Measurements from ENCODE around the gene SATB2.

The SATB2 gene

DNA sequence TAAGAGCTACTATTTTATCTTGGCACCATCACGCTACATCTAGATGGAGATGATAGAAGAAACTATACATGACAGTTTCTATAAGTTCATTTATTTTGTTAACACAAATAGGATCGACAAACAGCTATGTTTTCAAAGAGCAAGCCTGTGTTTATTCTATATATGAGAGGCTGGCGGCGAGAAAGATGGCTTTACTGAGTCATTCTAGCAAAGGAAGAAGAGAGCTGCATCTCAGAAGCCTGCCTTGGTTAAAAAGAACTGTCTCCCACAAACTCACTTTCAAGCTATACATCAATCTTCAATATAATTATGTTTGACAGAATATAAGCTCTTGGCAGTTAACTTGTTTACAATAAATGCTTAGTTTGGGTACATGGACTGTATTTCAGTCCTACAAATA lies 13.0 kb downstream of the SATB2 start:
- DNase-seq (ENCODE audit: low spot score): no peak
- Histone ChIP-seq H4K91ac (ENCODE audit: low read depth, low read length, poor library complexity) (no peak overlapping the region), H3K4ac (ENCODE audit: low read length) (no peak overlapping the region), H2BK12ac (ENCODE audit: low read length) (no peak overlapping the region), H3K14ac (ENCODE audit: low read length) (no peak overlapping the region), H3K18ac (ENCODE audit: low read length) (no peak overlapping the region), H2BK5ac (ENCODE audit: low read length) (no peak overlapping the region), H4K8ac (ENCODE audit: low read depth, low read length) (no peak overlapping the region), H3K4me3 (ENCODE audit: low read length in 2 of 2) (no peak overlapping the region), H2BK120ac (ENCODE audit: low read depth, low read length) (no peak overlapping the region), H3K36me3 (replicated peaks in 1 of 2; ENCODE audit: control insufficient read depth in 2 of 2, insufficient read depth in 2 of 2, low read length in 2 of 2) (no peaks in the 10 kb centered on the region), H3K4me1 (ENCODE audit: control insufficient read depth in 2 of 2, insufficient read depth in 1 of 2, low read depth in 1 of 2, low read length in 2 of 2) (peaks cover 0 to 2% of the 10 kb centered on the region in 2 donors), H3K27me3 (ENCODE audit: control insufficient read depth in 3 of 3, insufficient read depth in 3 of 3, low read depth in 1 of 3, low read length in 3 of 3) (no peaks in the 10 kb centered on the region), H2BK15ac (ENCODE audit: low read length) (no peak overlapping the region), H3K4me2 (ENCODE audit: insufficient read depth, low read length, poor library complexity, severe bottlenecking) (no peak overlapping the region), H3K79me1 (ENCODE audit: low read depth, low read length) (no peaks in the 10 kb centered on the region), H3K27ac (replicated peaks; ENCODE audit: low read length) (no peak overlapping the region), H3K9ac (ENCODE audit: low read depth, low read length, poor library complexity) (no peak overlapping the region), H2AFZ (ENCODE audit: low read length) (no peak overlapping the region), H3K23ac (ENCODE audit: low read depth, low read length, poor library complexity) (no peak overlapping the region), H3K9me3 (replicated peaks in 1 of 2; ENCODE audit: control insufficient read depth in 2 of 2, insufficient read depth in 1 of 2, low read depth in 1 of 2, low read length in 2 of 2) (no peaks in the 10 kb centered on the region), H2AK5ac (ENCODE audit: low read depth, low read length) (no peak overlapping the region)
- no CpG with 5 or more reads among the region's 4 CpGs for WGBS, 2 donors (ENCODE audit: extremely low coverage in 2 of 2, insufficient read length in 2 of 2, insufficient replicate concordance in 1 of 2)

DNA sequence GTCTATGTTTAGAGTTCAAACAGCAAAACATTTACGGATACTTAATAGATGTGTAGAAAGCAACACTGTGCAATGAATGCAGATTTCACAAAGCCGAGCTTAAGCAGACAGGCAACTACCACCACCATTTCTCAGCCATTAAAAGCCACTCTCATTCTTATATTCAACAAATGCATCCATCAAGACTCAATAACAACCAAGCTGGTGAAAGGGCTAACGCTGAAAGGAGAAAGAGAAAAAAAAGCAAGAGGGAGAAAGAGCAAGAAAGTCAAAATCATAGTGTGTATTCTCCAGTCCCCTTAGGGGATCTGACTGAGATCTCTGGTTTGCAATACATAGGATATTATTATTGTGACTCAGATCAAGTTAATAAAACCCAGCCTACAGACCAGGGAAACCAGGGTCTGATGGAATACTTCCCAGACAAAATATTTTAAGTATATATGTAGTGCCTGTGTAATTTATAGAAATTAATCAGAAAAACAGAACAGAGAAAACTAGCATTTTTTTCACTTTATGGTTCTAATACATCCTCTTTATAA lies 14.1 kb downstream of the SATB2 start:
- Histone ChIP-seq H3K27ac (replicated peaks; ENCODE audit: low read length) (no peak overlapping the region), H4K8ac (ENCODE audit: low read depth, low read length) (no peak overlapping the region), H2BK5ac (ENCODE audit: low read length) (no peak overlapping the region), H3K4me2 (ENCODE audit: insufficient read depth, low read length, poor library complexity, severe bottlenecking) (no peak overlapping the region), H2BK120ac (ENCODE audit: low read depth, low read length) (no peak overlapping the region), H3K4me1 (ENCODE audit: control insufficient read depth in 2 of 2, insufficient read depth in 1 of 2, low read depth in 1 of 2, low read length in 2 of 2) (peaks cover 4 to 5% of the 10 kb centered on the region in 2 donors), H3K14ac (ENCODE audit: low read length) (no peak overlapping the region), H3K18ac (ENCODE audit: low read length) (no peak overlapping the region), H3K23ac (ENCODE audit: low read depth, low read length, poor library complexity) (no peak overlapping the region), H3K9ac (ENCODE audit: low read depth, low read length, poor library complexity) (no peak overlapping the region), H3K27me3 (ENCODE audit: control insufficient read depth in 3 of 3, insufficient read depth in 3 of 3, low read depth in 1 of 3, low read length in 3 of 3) (no peaks in the 10 kb centered on the region), H2BK12ac (ENCODE audit: low read length) (no peak overlapping the region), H2AK5ac (ENCODE audit: low read depth, low read length) (no peak overlapping the region), H3K9me3 (replicated peaks in 1 of 2; ENCODE audit: control insufficient read depth in 2 of 2, insufficient read depth in 1 of 2, low read depth in 1 of 2, low read length in 2 of 2) (no peaks in the 10 kb centered on the region), H2BK15ac (ENCODE audit: low read length) (no peak overlapping the region), H3K4me3 (ENCODE audit: low read length in 2 of 2) (no peak overlapping the region), H4K91ac (ENCODE audit: low read depth, low read length, poor library complexity) (no peak overlapping the region), H2AFZ (ENCODE audit: low read length) (no peak overlapping the region), H3K4ac (ENCODE audit: low read length) (no peak overlapping the region), H3K79me1 (ENCODE audit: low read depth, low read length) (no peaks in the 10 kb centered on the region), H3K36me3 (replicated peaks in 1 of 2; ENCODE audit: control insufficient read depth in 2 of 2, insufficient read depth in 2 of 2, low read length in 2 of 2) (no peaks in the 10 kb centered on the region)
- no peak for DNase-seq (ENCODE audit: low spot score)
- no CpG with 5 or more reads among the region's 3 CpGs for WGBS, 2 donors (ENCODE audit: extremely low coverage in 2 of 2, insufficient read length in 2 of 2, insufficient replicate concordance in 1 of 2)

- Histone ChIP-seq H2AFZ (ENCODE audit: low read length) (no peak overlapping the region), H3K18ac (ENCODE audit: low read length) (no peak overlapping the region), H4K91ac (ENCODE audit: low read depth, low read length, poor library complexity) (no peak overlapping the region), H2BK15ac (ENCODE audit: low read length) (no peak overlapping the region), H3K27me3 (ENCODE audit: control insufficient read depth in 3 of 3, insufficient read depth in 3 of 3, low read depth in 1 of 3, low read length in 3 of 3) (no peaks in the 10 kb centered on the region), H2BK12ac (ENCODE audit: low read length) (no peak overlapping the region), H3K9me3 (replicated peaks in 1 of 2; ENCODE audit: control insufficient read depth in 2 of 2, insufficient read depth in 1 of 2, low read depth in 1 of 2, low read length in 2 of 2) (no peaks in the 10 kb centered on the region), H3K14ac (ENCODE audit: low read length) (no peak overlapping the region), H3K79me1 (ENCODE audit: low read depth, low read length) (no peaks in the 10 kb centered on the region), H2AK5ac (ENCODE audit: low read depth, low read length) (no peak overlapping the region), H3K4me3 (ENCODE audit: low read length in 2 of 2) (no peak overlapping the region), H3K27ac (replicated peaks; ENCODE audit: low read length) (no peak overlapping the region), H3K9ac (ENCODE audit: low read depth, low read length, poor library complexity) (no peak overlapping the region), H3K4ac (ENCODE audit: low read length) (no peak overlapping the region), H4K8ac (ENCODE audit: low read depth, low read length) (no peak overlapping the region), H2BK120ac (ENCODE audit: low read depth, low read length) (no peak overlapping the region), H3K4me2 (ENCODE audit: insufficient read depth, low read length, poor library complexity, severe bottlenecking) (no peak overlapping the region), H3K4me1 (ENCODE audit: control insufficient read depth in 2 of 2, insufficient read depth in 1 of 2, low read depth in 1 of 2, low read length in 2 of 2) (peaks cover 3 to 5% of the 10 kb centered on the region in 2 donors), H3K36me3 (replicated peaks in 1 of 2; ENCODE audit: control insufficient read depth in 2 of 2, insufficient read depth in 2 of 2, low read length in 2 of 2) (no peaks in the 10 kb centered on the region), H2BK5ac (ENCODE audit: low read length) (no peak overlapping the region), H3K23ac (ENCODE audit: low read depth, low read length, poor library complexity) (no peak overlapping the region)
- WGBS, 2 donors (ENCODE audit: extremely low coverage in 2 of 2, insufficient read length in 2 of 2, insufficient replicate concordance in 1 of 2): no CpG with 5 or more reads among the region's 7 CpGs
- DNase-seq (ENCODE audit: low spot score): no peak
These were observed 15.6 kb downstream of the SATB2 start for GRCh38 chr2:199442173-199442572.

GRCh38 chr2:199441759-199442158 lies 16.0 kb downstream of the SATB2 start:
- Histone ChIP-seq H3K27me3 (ENCODE audit: control insufficient read depth in 3 of 3, insufficient read depth in 3 of 3, low read depth in 1 of 3, low read length in 3 of 3) (no peaks in the 10 kb centered on the region), H2AFZ (ENCODE audit: low read length) (no peak overlapping the region), H2BK12ac (ENCODE audit: low read length) (no peak overlapping the region), H3K9ac (ENCODE audit: low read depth, low read length, poor library complexity) (no peak overlapping the region), H2BK15ac (ENCODE audit: low read length) (no peak overlapping the region), H3K36me3 (replicated peaks in 1 of 2; ENCODE audit: control insufficient read depth in 2 of 2, insufficient read depth in 2 of 2, low read length in 2 of 2) (no peaks in the 10 kb centered on the region), H4K91ac (ENCODE audit: low read depth, low read length, poor library complexity) (no peak overlapping the region), H3K4me2 (ENCODE audit: insufficient read depth, low read length, poor library complexity, severe bottlenecking) (no peak overlapping the region), H2BK120ac (ENCODE audit: low read depth, low read length) (no peak overlapping the region), H2AK5ac (ENCODE audit: low read depth, low read length) (no peak overlapping the region), H3K79me1 (ENCODE audit: low read depth, low read length) (no peaks in the 10 kb centered on the region), H3K27ac (replicated peaks; ENCODE audit: low read length) (no peak overlapping the region), H3K18ac (ENCODE audit: low read length) (no peak overlapping the region), H3K4me3 (ENCODE audit: low read length in 2 of 2) (no peak overlapping the region), H3K23ac (ENCODE audit: low read depth, low read length, poor library complexity) (no peak overlapping the region), H2BK5ac (ENCODE audit: low read length) (no peak overlapping the region), H3K9me3 (replicated peaks in 1 of 2; ENCODE audit: control insufficient read depth in 2 of 2, insufficient read depth in 1 of 2, low read depth in 1 of 2, low read length in 2 of 2) (no peaks in the 10 kb centered on the region), H3K4me1 (ENCODE audit: control insufficient read depth in 2 of 2, insufficient read depth in 1 of 2, low read depth in 1 of 2, low read length in 2 of 2) (peaks cover 2 to 5% of the 10 kb centered on the region in 2 donors), H4K8ac (ENCODE audit: low read depth, low read length) (no peak overlapping the region), H3K4ac (ENCODE audit: low read length) (no peak overlapping the region), H3K14ac (ENCODE audit: low read length) (no peak overlapping the region)
- WGBS, 2 donors (ENCODE audit: extremely low coverage in 2 of 2, insufficient read length in 2 of 2, insufficient replicate concordance in 1 of 2): no CpG with 5 or more reads among the region's 4 CpGs
- DNase-seq (ENCODE audit: low spot score): no peak
